Epithelial cell of proximal tubule (primary cell): ENCODE data around the gene NECTIN1. TPM values are rescaled to one million over a fixed set of nuclear protein-coding genes. Genes with fewer than 3 reads are reported as not detected.

Source experiments
- DNase-seq: peaks from one replicate; pipeline ENCODE4 v3.0.0-alpha.2; 2011; ENCODE audit warnings: low read depth
- H3K4me3 ChIP-seq: 2 replicates; pipeline ENCODE4 v1.5.1; 2011; ENCODE audit warnings: low read depth, mild to moderate bottlenecking, low read length
- CTCF ChIP-seq: conservative IDR thresholded peaks from 2 replicates; pipeline ENCODE4 v1.5.1; 2012; ENCODE audit warnings: low read depth, mild to moderate bottlenecking, low read length
- total RNA-seq: library from RNA; depleted of rRNA; stranded (reverse); fragments of >200 nt; gene quantifications from 2 replicates; pipeline ENCODE4 v1.2.3, GENCODE V29; 2015

Gene NECTIN1
- total RNA-seq, 1 donor from 2014 or later, result 4.7 TPM

DNA sequence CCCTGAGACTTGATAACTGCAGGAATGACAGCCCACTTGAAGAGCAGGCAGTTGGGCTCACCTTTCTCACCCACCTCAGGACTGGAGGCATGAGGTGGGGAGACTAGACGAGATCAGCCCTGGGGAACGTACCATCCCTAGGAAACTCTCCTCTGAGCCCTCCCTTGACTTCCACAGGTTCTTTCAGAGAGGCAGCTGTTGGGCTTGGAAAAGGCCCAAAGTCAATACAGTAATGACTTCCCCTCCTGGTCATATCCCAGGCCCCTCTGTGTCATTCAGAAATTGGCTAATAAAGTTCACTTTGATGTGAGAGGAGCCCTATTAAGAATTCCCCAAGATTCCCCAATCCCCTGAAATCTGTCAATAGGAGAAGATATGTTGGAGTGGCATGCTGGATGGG is 5.8 kb upstream of the NECTIN1 start:
- TF ChIP-seq CTCF, result no peak
- DNase-seq, result no peak

DNA sequence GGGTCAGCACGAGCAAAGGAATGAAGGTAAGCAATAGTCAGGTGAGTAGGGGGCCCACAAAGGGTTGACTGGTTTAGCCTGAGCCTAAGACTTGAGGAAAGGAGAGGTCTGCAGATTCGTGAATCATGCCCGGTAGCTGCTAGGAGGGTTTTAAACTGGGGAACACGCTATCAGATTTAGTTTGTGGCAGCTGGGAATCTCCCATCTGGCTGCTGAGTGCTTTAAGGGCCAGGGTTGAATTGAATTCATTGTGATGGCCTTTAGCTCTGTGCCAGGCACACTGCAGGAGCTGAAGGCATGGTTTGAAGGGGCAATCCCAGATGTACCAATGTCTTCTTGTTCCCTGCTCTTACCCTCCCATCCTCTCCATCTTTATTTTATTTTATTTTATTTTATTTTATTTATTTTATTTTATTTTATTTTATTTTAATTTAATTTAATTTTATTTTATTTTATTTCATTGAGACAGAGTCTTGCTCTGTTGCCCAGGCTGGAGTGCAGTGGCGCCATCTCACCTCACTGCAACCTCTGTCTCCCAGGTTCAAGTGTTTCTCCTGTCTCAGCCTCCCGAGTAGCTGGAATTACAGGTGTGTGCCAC is 1.9 kb upstream of the NECTIN1 start:
- H3K4me3 ChIP-seq, result no peak overlapping the region
- no peak for TF ChIP-seq CTCF
- DNase-seq, result no peak

More for the DNA sequence above, 5.8 kb upstream of the NECTIN1 start:
- no peak overlapping the region for H3K4me3 ChIP-seq

DNA sequence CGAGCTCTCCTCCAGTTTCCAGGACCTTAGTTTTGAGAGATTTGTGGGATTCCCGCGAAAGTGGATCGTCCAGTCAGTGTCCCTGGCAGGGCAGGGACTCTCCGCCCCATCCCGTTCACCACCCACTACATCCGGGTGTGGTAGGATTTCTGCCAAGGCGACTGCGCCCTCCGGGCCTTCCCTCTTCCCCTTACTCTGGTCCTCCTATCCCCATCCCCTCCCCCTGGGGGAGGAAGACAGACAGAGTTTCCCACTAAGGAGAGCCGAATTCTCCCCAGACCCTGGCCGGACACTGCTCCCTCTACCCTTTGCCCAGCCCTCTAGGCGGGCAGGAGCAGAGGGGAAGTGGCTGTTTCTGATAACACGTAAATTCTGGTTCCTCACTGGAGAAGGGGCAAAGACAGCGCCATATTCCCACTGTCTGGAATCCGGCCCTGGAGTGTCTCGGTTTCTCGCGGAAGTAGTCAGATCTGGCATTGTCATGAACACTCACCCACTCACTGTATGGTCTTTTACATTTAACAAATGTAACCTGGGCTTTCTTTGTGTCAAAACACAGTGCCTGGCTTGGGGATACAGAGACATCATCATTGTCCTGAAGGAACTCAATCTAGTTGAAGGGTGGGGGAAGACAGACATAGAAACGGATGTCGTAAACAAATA is 1.1 kb upstream of the NECTIN1 start:
- DNase-seq, result no peak
- H3K4me3 ChIP-seq, result peak overlapping the region; percentile 76
- no peak for TF ChIP-seq CTCF

GRCh38 chr11:119729581-119729927 is 554 bp upstream of the NECTIN1 start:
- no peak for TF ChIP-seq CTCF
- H3K4me3 ChIP-seq, result peak overlapping the region; percentile 76
- no peak for DNase-seq

DNA sequence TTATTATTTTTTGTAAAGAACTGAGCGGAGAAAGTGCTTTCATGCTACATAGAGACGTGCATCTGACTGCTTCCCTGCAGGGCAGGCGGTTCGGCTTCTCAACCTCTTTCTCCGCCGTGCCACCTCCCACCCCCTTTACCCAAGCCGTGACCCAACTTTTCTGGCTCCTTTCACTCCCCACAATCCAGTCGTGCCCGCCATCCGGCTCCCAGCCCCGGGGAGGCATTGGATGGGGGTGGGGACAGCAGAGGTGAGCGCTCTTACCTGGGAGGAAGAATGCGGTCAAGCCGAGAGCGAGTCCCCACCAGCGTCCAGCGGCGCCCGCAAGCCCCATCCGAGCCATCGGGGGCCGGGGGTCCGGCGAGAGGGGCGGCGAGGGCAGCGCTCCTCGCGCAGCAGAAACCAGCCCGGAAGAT is 781 bp downstream of the NECTIN1 start:
- no peak for TF ChIP-seq CTCF
- no peak for DNase-seq

GRCh38 chr11:119727523-119728151 is 1.4 kb downstream of the NECTIN1 start:
- DNase-seq, result no peak
- H3K4me3 ChIP-seq, result peak overlapping the region; percentile 76
- TF ChIP-seq CTCF, result peak; percentile 29

More for the DNA sequence above, 781 bp downstream of the NECTIN1 start:
- H3K4me3 ChIP-seq, result peak overlapping the region; percentile 76
